Osteocyte (in vitro differentiated cells): Measurements from ENCODE around the gene PRKCE. TPM values are rescaled to one million over a fixed set of nuclear protein-coding genes. Genes with fewer than 3 reads are reported as not detected.

ENCODE experiments used
- DNase-seq: peaks from one replicate; pipeline ENCODE4 v3.0.0; 2021; ENCODE audit warnings: mixed read lengths; ENCODE audit not compliant: unreplicated experiment; ENCODE audit errors: extremely low spot score
- H3K27ac Mint-ChIP-seq: one replicate; pipeline ENCODE4 v1.8.0; 2021; ENCODE audit warnings: mild to moderate bottlenecking, mixed read lengths; ENCODE audit not compliant: unreplicated experiment
- H3K27me3 Mint-ChIP-seq: one replicate; pipeline ENCODE4 v1.8.0; 2021; ENCODE audit warnings: mixed read lengths; ENCODE audit not compliant: unreplicated experiment
- H3K36me3 Mint-ChIP-seq: one replicate; pipeline ENCODE4 v1.8.0; 2021; ENCODE audit warnings: mixed read lengths; ENCODE audit not compliant: unreplicated experiment
- H3K4me1 Mint-ChIP-seq: one replicate; pipeline ENCODE4 v1.8.0; 2021; ENCODE audit warnings: mixed read lengths; ENCODE audit not compliant: unreplicated experiment
- H3K4me3 Mint-ChIP-seq: one replicate; pipeline ENCODE4 v1.8.0; 2021; ENCODE audit warnings: mild to moderate bottlenecking, moderate library complexity, mixed read lengths; ENCODE audit not compliant: unreplicated experiment
- H3K9me3 Mint-ChIP-seq: one replicate; pipeline ENCODE4 v1.8.0; 2021; ENCODE audit warnings: mixed read lengths; ENCODE audit not compliant: unreplicated experiment
- CTCF ChIP-seq: fragments of 200-600 bp; sonication (generic); IDR thresholded peaks from 2 replicates; pipeline ENCODE4 v1.5.0; 2021; ENCODE audit warnings: antibody characterized with exemption, mild to moderate bottlenecking, moderate library complexity
- total RNA-seq: library from RNA; stranded (reverse); gene quantifications from 2 replicates; pipeline ENCODE4 v1.2.1, GENCODE V29; 2021

PRKCE gene
- total RNA-seq, 1 donor from 2014 or later: 13.8 TPM

- DNase-seq: no peak
- no peak for TF ChIP-seq CTCF
- H3K4me3 Mint-ChIP-seq: no peak overlapping the region
- no peak overlapping the region for H3K27ac Mint-ChIP-seq
- H3K36me3 Mint-ChIP-seq: peaks cover 6% of the 10 kb centered on the region
- H3K9me3 Mint-ChIP-seq: peaks cover 11% of the 10 kb centered on the region
- peaks cover 5% of the 10 kb centered on the region for H3K4me1 Mint-ChIP-seq
- H3K27me3 Mint-ChIP-seq: no peaks in the 10 kb centered on the region
Measured at GRCh38 chr2:46048693-46049092, 397.2 kb downstream of the PRKCE start.

- Mint-ChIP-seq H3K4me1 (peaks cover 5% of the 10 kb centered on the region), H3K27ac (no peak overlapping the region), H3K9me3 (peaks cover 11% of the 10 kb centered on the region), H3K4me3 (no peak overlapping the region), H3K27me3 (no peaks in the 10 kb centered on the region), H3K36me3 (peaks cover 6% of the 10 kb centered on the region)
- no peak for DNase-seq
- no peak for TF ChIP-seq CTCF
Measured at GRCh38 chr2:46050027-46050426, 398.6 kb downstream of the PRKCE start.

- Mint-ChIP-seq H3K27me3 (no peaks in the 10 kb centered on the region), H3K4me1 (peaks cover 5% of the 10 kb centered on the region), H3K4me3 (no peak overlapping the region), H3K27ac (no peak overlapping the region), H3K9me3 (peaks cover 11% of the 10 kb centered on the region), H3K36me3 (peaks cover 6% of the 10 kb centered on the region)
- no peak for DNase-seq
- TF ChIP-seq CTCF: no peak
Measured at GRCh38 chr2:46050489-46050888, 399.0 kb downstream of the PRKCE start.

- DNase-seq: no peak
- H3K4me1 Mint-ChIP-seq: peaks cover 5% of the 10 kb centered on the region
- H3K4me3 Mint-ChIP-seq: no peak overlapping the region
- H3K36me3 Mint-ChIP-seq: peaks cover 6% of the 10 kb centered on the region
- no peak overlapping the region for H3K27ac Mint-ChIP-seq
- peaks cover 11% of the 10 kb centered on the region for H3K9me3 Mint-ChIP-seq
- no peaks in the 10 kb centered on the region for H3K27me3 Mint-ChIP-seq
- no peak for TF ChIP-seq CTCF
Measured at GRCh38 chr2:46051085-46051484, 399.6 kb downstream of the PRKCE start.

GRCh38 chr2:46053564-46053963 lies 402.1 kb downstream of the PRKCE start:
- DNase-seq: no peak
- H3K27ac Mint-ChIP-seq: no peak overlapping the region
- H3K9me3 Mint-ChIP-seq: peaks cover 11% of the 10 kb centered on the region
- peaks cover 6% of the 10 kb centered on the region for H3K36me3 Mint-ChIP-seq
- no peak for TF ChIP-seq CTCF
- no peak overlapping the region for H3K4me3 Mint-ChIP-seq
- no peaks in the 10 kb centered on the region for H3K27me3 Mint-ChIP-seq
- H3K4me1 Mint-ChIP-seq: peaks cover 1% of the 10 kb centered on the region
